Hepatocyte (in vitro differentiated cells): ENCODE results near the gene LMBR1L. TPM values are rescaled to one million over a fixed set of nuclear protein-coding genes. Genes with fewer than 3 reads are reported as not detected.
A peak's percentile ranks its signal among the peaks of the same experiment; 100 is the strongest.

Source experiments
- DNase-seq: peaks from one replicate; pipeline ENCODE4 v3.0.0-alpha.2; 2016; ENCODE audit warnings: low spot score
- H2AFZ ChIP-seq: fragments of 200-600 bp; sonication (generic); 2 replicates; pipeline ENCODE4 v1.6.0; 2016; ENCODE audit warnings: antibody characterized with exemption, mild to moderate bottlenecking
- H3K27ac ChIP-seq: fragments of 200-600 bp; sonication (generic); 2 replicates; pipeline ENCODE4 v1.5.1; 2016; ENCODE audit warnings: mild to moderate bottlenecking
- H3K27me3 ChIP-seq: fragments of 200-600 bp; sonication (generic); 2 replicates; pipeline ENCODE4 v1.6.1; 2016
- H3K36me3 ChIP-seq: fragments of 200-600 bp; sonication (generic); replicated peaks from 2 replicates; pipeline ENCODE4 v1.5.1; 2016; ENCODE audit warnings: low read depth; ENCODE audit not compliant: insufficient read depth
- H3K4me1 ChIP-seq: fragments of 200-600 bp; sonication (generic); 2 replicates; pipeline ENCODE4 v1.5.1; 2016; ENCODE audit warnings: mild to moderate bottlenecking, moderate library complexity; ENCODE audit not compliant: insufficient read depth
- H3K4me2 ChIP-seq: fragments of 200-600 bp; sonication (generic); 2 replicates; pipeline ENCODE4 v1.6.0; 2016
- H3K4me3 ChIP-seq: fragments of 200-600 bp; sonication (generic); 2 replicates; pipeline ENCODE4 v1.5.1; 2016; ENCODE audit warnings: mild to moderate bottlenecking
- H3K79me2 ChIP-seq: fragments of 200-600 bp; sonication (generic); 2 replicates; pipeline ENCODE4 v1.6.0; 2017; ENCODE audit warnings: mild to moderate bottlenecking
- H3K9me2 ChIP-seq: fragments of 200-600 bp; sonication (generic); replicated peaks from 2 replicates; pipeline ENCODE4 v1.6.0; 2017; ENCODE audit warnings: mild to moderate bottlenecking; ENCODE audit not compliant: insufficient read depth
- H3K9me3 ChIP-seq: fragments of 200-600 bp; sonication (generic); 2 replicates; pipeline ENCODE4 v1.5.1; 2016; ENCODE audit warnings: low read depth, mild to moderate bottlenecking
- H4K20me1 ChIP-seq: fragments of 200-600 bp; sonication (generic); 2 replicates; pipeline ENCODE4 v1.6.0; 2016; ENCODE audit warnings: mild to moderate bottlenecking; ENCODE audit not compliant: insufficient read depth, poor library complexity, severe bottlenecking
- CTCF ChIP-seq: fragments of 200-600 bp; sonication (generic); IDR thresholded peaks from 2 replicates; pipeline ENCODE4 v1.5.1; 2016; ENCODE audit warnings: antibody characterized with exemption, mild to moderate bottlenecking; ENCODE audit not compliant: poor library complexity
- EZH2 ChIP-seq: fragments of 200-600 bp; sonication (generic); IDR thresholded peaks from 2 replicates; pipeline ENCODE4 v1.6.1; 2016; ENCODE audit warnings: antibody characterized with exemption, mild to moderate bottlenecking, borderline replicate concordance
- EZH2phosphoT487 ChIP-seq: fragments of 200-600 bp; sonication (generic); IDR thresholded peaks from one replicate; pipeline ENCODE4 v1.6.1; 2018; ENCODE audit warnings: antibody characterized with exemption, mild to moderate bottlenecking, low read depth, moderate library complexity; ENCODE audit not compliant: unreplicated experiment, severe bottlenecking
- WGBS: methylation state at CpG from one replicate; pipeline ENCODE4 v1.1.6; 2016; ENCODE audit warnings: low lambda C conversion rate; ENCODE audit errors: missing lambda C conversion rate; 5-methylcytosine and 5-hydroxymethylcytosine counted together
- polyA plus RNA-seq: library from polyadenylated mRNA; unstranded; fragments of >200 nt; fragmentation: Nextera tagmentation; extraction: Ambion mirVana; gene quantifications from 2 replicates; pipeline ENCODE4 v1.2.1, GENCODE V29; 2016
- total RNA-seq: library from RNA; depleted of rRNA; stranded (reverse); fragments of >200 nt; gene quantifications from 2 replicates; pipeline ENCODE4 v1.2.3, GENCODE V29; 2014

The LMBR1L gene
- total and polyA plus RNA-seq, 2 experiments from 2014 or later, result 33.3 to 74.1 TPM

GRCh38 chr12:49091056-49091835 lies 19.4 kb downstream of the LMBR1L start:
- Histone ChIP-seq H3K27me3 (peaks cover 74% of the 10 kb centered on the region), H3K4me3 (no peak overlapping the region), H3K9me2 (no peaks in the 10 kb centered on the region), H3K4me1 (peaks cover 10% of the 10 kb centered on the region), H3K9me3 (no peaks in the 10 kb centered on the region), H4K20me1 (no peaks in the 10 kb centered on the region), H3K36me3 (no peaks in the 10 kb centered on the region), H3K79me2 (no peaks in the 10 kb centered on the region), H3K4me2 (no peak overlapping the region), H3K27ac (no peak overlapping the region), H2AFZ (no peak overlapping the region)
- 70% methylated on average over 35 of the region's 41 CpGs for WGBS
- no peak for TF ChIP-seq CTCF
- TF ChIP-seq EZH2phosphoT487, result no peak
- no peak for TF ChIP-seq EZH2
- DNase-seq, result no peak

GRCh38 chr12:49089821-49090773 lies 20.6 kb downstream of the LMBR1L start:
- Histone ChIP-seq H3K4me3 (peak overlapping the region; percentile 29), H2AFZ (no peak overlapping the region), H3K9me3 (no peaks in the 10 kb centered on the region), H3K27me3 (peaks cover 67% of the 10 kb centered on the region), H3K27ac (no peak overlapping the region), H3K79me2 (no peaks in the 10 kb centered on the region), H3K36me3 (no peaks in the 10 kb centered on the region), H3K4me1 (peaks cover 10% of the 10 kb centered on the region), H4K20me1 (no peaks in the 10 kb centered on the region), H3K4me2 (peak overlapping the region; percentile 87), H3K9me2 (no peaks in the 10 kb centered on the region)
- TF ChIP-seq CTCF (peak; percentile 15), EZH2 (peak; percentile 91), EZH2phosphoT487 (peak; percentile 25)
- peak; percentile 32 for DNase-seq
- WGBS, result 11% methylated on average over 67 of the region's 88 CpGs

GRCh38 chr12:49088932-49089330 lies 21.7 kb downstream of the LMBR1L start:
- H2AFZ ChIP-seq, result no peak overlapping the region
- no peak for DNase-seq
- H3K27me3 ChIP-seq, result peaks cover 55% of the 10 kb centered on the region
- no peaks in the 10 kb centered on the region for H4K20me1 ChIP-seq
- no peak overlapping the region for H3K4me2 ChIP-seq
- no peak overlapping the region for H3K4me3 ChIP-seq
- no peak for TF ChIP-seq CTCF
- no peak for TF ChIP-seq EZH2
- TF ChIP-seq EZH2phosphoT487, result no peak
- H3K9me2 ChIP-seq, result no peaks in the 10 kb centered on the region
- no peaks in the 10 kb centered on the region for H3K4me1 ChIP-seq
- no peaks in the 10 kb centered on the region for H3K79me2 ChIP-seq
- H3K36me3 ChIP-seq, result no peaks in the 10 kb centered on the region
- H3K9me3 ChIP-seq, result no peaks in the 10 kb centered on the region
- WGBS, result 80% methylated on average over 6 of the region's 6 CpGs
- H3K27ac ChIP-seq, result no peak overlapping the region
